Measurements from ENCODE around the gene HMCN2.

GRCh38 chr9:130421154-130421801 lies 155.7 kb downstream of the HMCN2 start:
- TF ChIP-seq CTCF (IDR thresholded peaks at IDR 0.05; ENCODE audit: low read depth, low read length, missing input control) (no peak), RAD21 (IDR thresholded peaks at IDR 0.05) (no peak), YY1 (IDR thresholded peaks at IDR 0.05) (no peak), TAF1 (conservative IDR thresholded peaks at IDR 0.05) (no peak), REST (IDR thresholded peaks at IDR 0.05) (no peak), FOXA1 (IDR thresholded peaks at IDR 0.05) (no peak), MAX (IDR thresholded peaks at IDR 0.05) (no peak), GABPA (IDR thresholded peaks at IDR 0.05 in 1 of 2, conservative IDR thresholded peaks at IDR 0.05 in 1 of 2) (no peak), JUND (IDR thresholded peaks at IDR 0.05) (no peak), ZBTB33 (IDR thresholded peaks at IDR 0.05) (no peak), EGR1 (IDR thresholded peaks at IDR 0.05; ENCODE audit: low read depth in 2 of 2) (no peak), SP1 (IDR thresholded peaks at IDR 0.05) (no peak), ATF3 (IDR thresholded peaks at IDR 0.05) (no peak)

Measured in liver (tissue), 3 donors.